GM18498 (cell line): ENCODE measurements around the gene IQGAP1.

Experiments used
- ATAC-seq: cut with Tn5 transposase; IDR thresholded peaks from one replicate; pipeline ENCODE4 v1.9.1; 2021; ENCODE audit warnings: mild to moderate bottlenecking, moderate library complexity; ENCODE audit not compliant: unreplicated experiment

The IQGAP1 gene

DNA sequence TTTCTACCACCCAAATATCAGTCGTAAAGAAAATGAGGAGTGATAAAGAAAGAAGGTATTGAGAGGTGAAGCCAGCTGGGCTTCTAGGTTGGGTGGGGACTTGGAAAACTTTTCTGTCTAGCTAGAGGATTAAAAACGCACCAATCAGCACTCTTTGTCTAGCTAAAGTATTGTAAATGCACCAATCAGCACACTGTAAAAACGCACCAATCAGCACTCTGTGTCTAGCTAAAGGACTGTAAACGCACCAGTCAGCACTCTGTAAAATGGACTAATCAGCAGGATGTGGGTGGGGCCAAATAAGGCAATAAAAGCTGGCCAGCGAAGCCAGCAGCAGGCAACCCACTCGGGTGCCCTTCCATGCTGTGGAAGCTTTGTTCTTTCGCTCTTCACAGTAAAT, 13.0 kb upstream of the IQGAP1 start:
- no peak for ATAC-seq

DNA sequence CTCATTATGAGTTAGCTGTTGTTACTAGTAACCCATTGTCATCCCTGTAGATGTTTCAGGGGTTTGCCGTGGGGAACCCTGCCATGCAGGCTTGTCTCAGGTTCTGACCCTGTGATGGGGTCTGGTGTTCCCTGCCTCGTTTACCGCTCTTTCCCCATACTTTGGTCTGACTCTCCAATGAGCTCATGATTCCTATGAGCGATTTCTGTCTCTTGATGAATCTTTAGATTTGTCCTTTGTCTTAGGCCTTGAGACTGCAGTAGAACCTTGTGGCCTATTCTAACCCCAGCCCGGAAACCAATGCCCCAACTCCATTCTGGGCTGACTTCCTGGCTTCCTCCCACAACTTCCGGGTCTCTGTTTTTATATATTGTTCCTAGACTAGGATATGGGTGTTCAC, 11.3 kb upstream of the IQGAP1 start:
- no peak for ATAC-seq

DNA sequence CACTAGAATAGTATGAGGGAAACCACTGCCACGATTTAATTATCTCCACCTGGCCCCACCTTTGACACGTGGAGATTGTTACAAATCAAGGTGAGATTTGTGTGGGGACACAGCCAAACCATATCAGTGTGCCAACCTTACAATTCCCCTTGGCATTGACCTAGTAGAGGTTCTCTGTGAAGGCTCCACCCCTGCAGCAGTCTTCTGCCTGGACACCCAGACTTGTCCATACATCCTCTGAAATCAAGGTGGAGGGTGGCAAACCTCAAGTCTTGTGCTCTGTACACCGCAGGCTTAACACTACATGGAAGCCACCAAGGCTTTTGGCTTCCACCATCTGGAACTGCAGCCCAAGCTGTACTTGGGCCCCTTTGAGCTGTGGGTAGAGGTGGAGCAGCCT, 8.8 kb upstream of the IQGAP1 start:
- ATAC-seq: no peak

DNA sequence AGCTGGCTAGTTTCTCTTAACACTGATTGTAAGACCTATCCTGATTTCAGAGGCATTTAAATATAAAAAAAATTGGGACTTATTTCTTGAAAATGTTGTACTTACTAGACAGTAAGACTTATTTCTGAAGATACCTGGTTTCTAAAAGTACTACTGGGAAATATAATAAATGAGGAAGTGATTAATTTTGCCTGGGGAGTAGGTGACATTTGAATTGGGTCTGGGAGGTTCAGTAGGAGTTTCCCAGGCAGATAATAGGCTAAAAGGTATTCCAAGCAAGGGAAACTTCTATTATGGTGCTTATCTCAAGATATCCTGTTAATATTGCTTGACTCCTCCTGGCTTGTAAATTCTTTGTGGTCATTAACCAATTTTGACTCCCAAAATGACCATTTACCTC, 6.5 kb upstream of the IQGAP1 start:
- ATAC-seq: no peak

DNA sequence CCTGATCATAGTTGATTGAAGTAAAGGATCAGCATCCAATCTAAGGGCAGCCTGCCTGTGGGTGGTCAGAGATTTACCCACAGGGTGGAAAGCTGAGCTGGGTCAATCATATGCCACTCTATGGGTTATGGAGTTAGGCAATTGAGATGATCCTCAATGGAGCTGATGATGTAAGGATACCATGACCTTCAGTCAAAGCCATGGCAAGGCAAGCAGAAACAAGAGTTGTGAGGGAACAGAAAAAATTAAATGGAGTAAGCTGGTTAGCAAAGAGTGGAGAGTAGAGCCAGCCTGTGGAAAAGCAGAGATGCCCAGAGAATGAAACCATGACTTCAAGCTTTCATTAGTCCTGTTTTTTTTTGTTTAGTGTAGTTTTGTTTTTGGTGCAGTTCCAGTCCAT, 5.7 kb upstream of the IQGAP1 start:
- ATAC-seq: no peak

DNA sequence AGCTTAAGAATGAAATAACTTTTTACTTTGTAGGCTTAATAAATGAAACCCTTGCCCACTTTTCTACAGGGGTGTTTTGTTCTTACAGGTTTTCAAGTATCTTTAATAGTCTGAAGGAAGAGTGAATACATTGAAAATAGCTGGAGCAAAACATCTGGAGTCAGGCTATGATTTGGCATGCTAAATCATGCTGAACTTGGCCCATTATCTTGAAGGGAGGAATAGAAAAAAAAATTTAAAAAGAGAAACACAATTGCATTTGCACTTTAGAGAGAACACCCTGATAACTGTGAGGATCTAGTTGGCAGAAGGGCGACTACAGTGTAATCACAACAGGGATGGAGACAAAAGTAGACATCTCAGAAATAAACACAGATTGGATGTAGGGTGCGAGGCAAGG, 1.8 kb upstream of the IQGAP1 start:
- no peak for ATAC-seq

DNA sequence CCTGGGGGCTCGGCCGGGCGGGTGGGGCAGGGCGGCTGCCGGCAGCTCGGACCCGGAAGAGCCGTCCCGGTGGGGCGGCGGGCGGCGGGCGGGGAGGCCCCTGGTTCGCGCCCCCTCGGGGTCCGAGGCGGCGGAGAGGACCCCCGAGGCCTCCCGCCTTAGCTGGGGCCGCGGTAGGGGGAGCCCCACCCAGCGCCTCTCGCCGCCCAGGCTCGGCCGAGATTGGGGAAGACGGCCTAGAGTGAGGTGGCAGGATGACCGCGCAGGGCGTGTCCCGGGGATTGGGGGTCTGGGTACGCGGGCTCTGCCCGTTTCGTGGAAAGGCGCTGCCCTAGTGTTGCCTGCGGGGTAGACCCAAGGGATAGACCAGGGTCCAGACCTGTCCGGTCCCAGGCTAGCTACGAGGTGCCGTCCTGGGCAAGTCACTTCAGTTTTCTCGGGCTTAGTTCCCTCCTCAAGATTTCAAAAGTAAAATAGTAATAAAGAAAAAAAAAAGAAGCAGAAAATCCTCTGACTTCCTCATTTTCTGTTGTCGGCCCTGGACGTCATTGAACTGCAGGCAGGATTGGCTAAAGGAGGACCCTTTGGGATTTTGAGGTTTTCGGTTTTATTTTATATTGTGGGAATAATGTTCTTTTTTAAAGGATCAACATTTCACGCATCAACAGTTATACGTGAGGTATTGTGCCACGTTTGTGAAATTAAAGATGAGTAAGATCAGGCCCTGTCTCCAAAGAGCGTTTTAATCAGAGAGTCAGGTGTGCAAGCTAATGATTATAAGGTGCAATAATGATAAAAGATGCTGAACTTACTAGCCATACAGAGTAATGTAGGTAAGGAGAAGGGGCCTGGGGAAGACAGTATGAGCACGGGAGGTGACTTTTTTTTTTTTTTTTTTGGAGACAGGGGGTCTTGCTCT, 679 bp downstream of the IQGAP1 start:
- peak; percentile 50 for ATAC-seq

DNA sequence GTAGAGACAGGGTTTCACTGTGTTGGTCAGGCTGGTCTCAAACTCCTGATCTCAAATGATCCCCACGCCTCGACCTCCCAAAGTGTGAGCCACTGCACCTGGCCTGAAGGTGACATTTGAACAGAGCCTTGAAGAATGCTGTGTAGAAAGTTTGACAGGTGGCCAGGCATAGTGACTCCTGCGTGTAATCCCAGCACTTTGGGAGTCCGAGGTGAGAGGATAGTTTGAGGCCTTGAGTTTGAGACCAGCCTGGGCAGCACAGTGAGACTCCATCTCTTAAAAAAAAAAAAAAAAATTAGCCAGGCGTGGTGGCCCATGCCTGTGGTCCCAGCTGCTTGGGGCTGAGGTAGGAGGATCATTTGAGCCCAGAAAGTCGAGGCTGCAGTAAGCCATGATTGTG, 1.5 kb downstream of the IQGAP1 start:
- no peak for ATAC-seq

DNA sequence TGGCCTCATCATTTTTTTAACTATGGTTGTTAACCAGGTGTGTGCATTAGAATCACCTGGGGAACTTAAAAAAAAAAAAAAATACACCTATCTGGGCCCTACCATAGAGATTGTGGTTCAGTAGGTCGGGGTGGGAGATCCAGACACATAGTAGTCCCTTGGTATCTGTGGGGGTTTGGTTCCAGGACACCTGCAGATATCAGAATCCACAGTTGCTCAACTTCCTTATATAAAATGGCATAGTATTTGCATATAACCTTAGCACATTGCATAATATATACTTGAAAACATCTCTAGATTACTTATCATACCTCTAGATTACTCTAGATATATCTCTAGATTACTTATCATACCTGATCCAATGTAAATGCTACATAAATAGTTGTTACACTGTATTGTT, 5.0 kb downstream of the IQGAP1 start:
- no peak for ATAC-seq

DNA sequence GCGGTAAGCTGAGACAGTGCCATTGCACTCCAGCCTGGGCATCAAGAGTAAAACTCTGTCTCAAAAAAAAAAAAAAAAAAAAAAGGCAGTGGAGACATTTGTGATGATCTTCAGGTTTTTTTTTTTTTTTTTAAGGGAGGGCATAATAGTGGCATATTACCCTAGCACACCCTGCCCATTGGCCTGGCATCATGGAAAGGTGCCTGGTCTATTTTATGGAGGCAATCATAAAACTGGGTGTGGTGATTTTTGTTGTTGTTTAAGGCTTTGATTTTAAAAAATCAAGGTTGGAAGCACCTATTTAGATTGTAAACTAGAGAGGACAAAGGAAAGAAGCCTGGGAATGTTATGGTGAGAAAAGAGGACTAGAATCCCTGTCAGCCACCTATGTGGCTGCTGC, 6.0 kb downstream of the IQGAP1 start:
- no peak for ATAC-seq

DNA sequence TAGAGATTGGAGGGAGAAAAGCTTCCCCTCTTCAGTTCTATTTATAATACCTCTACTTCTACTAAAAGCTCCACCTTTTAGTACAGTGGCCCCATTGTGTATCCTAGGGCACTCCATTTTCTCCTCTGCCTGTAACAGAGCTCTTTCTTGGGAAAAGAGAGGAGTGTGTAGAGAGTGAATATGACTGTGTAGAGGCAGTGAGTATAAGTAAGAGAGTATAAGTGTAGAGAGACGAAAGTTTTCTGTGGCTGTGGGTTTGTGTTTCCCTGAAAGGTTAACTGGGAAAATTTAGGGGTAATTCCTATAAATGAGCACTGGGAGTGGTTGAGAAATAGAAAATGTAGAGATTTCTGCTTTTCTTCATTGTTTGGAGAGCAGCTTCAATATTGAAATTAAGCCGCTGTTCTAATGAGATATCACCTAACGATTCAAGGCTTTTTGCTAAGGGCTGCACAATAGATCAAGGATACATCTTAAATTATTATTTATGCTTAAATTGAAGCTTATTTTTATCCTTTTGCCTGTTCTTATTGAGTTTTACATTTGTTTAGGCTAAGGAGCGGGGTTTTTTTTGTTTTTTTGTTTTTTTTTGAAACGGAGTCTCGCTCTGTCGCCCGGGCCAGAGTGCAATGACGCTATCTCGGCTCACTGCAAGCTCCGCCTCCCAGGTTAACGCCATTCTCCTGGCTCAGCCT, 6.9 kb downstream of the IQGAP1 start:
- no peak for ATAC-seq

DNA sequence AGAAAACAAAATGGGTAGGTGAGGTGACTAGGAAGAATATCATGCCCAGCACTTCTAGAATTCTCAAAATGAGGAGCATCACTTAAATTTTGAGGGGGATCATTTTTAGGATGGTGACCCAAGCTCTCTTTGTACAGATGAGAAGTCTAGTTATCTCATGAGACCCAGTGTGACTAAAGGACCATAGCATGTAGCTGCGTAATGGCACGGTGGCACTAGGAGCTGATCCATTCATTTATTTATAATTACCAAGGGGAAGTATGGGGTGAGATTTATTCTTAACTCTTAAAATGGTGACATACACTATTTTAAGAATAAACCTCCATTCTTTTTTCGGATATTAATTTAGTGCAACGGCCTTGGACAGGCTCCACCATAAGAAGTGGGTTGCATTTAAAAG, 8.3 kb downstream of the IQGAP1 start:
- no peak for ATAC-seq

DNA sequence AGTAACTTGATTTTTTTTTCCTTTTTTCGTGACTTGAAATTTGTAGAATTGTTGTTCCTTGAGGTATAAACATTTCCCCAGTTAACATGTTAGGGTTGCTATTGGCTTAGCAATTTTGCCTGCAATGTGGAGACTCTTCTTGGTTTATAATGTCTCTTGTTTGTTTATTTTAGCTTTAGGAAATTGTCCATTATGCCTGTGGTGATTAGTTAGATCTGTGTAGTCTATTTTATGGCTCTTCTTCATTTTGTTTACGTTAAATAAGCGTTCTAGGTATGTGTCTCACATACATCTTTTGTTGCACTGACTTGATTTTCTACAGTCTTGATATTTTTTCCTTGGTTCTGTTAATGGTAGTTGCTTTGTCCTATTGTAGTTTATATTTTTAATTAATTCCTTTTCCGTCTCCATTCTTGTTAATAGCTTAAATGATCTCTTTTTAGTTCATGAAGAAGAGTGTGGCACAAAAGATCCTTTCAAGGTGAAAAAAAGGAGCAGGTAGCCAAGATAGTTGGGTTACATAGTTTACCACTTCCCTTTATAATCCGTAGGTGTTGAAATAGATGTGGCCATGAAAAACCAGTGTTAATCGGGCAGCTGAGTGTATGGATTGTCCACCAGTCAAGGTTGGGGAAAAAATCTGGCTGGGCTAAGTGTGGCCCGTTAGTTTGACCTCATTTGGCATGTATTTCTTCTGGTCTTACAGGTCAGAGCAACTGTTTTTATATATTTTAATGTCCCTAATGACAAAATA, 12.1 kb downstream of the IQGAP1 start:
- peak; percentile 16 for ATAC-seq

DNA sequence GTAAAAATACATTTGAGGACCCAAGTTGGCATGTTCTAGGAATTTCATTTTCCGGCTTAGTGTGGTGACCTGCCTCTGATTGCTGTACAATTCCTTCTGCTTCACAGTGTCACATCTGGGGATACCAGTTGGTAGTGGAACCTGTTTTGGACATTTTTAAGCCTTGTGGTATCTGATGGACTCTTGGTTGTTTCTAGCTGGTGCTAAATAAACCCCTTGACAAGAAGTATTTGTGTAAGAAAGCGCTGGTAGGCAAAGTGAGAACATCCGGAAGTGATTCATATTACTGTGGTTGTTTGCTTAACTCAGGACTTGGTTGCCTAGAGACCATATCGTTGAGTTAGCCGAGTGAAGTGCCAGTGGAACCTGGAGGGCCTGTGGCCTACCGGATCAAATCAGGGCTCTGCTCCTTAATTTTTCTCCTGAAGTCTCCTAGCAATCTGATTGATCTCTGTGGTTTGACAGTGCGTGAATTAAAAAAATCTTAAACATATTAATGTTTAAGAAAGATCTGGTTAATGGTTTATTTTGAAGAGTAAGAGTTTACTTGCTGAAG, 12.8 kb downstream of the IQGAP1 start:
- ATAC-seq: peak; percentile 99

DNA sequence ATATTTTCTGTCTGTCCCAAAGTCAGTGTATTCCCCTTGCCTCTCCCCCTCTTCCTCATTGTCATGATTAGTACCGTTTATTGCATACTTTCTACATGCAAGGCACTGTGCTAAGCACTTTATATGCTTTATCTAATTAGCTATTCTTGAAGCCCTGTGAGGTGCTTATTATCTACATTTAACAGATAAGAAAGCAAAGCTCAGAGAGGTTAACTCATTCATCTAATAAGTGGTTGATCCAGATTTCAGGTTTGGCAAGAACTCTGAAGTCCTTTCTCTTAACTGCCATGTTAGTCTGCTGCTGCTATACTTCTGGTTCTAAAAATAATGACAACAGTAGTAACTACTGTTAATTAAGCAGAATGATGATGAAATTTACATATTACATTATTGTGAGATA, 13.5 kb downstream of the IQGAP1 start:
- no peak for ATAC-seq

DNA sequence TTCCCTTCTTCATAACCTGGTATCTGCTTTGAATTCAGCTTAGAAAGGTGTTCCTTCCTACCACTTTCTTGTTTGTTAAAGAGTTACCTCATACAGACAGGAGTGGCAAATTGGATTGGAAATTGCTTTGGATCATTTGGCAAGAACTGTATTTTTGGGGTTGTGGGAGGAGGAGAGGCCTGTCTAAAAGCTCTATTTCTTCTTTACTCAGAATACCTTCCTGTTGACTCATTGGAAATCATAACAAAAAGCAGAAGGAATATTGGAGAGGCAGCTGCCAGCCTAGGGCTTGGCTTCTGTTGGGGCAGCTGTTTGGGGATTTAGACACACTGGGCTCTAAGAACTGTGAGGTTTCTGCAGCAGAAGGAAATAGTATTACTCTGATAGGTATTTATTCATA, 14.2 kb downstream of the IQGAP1 start:
- no peak for ATAC-seq

DNA sequence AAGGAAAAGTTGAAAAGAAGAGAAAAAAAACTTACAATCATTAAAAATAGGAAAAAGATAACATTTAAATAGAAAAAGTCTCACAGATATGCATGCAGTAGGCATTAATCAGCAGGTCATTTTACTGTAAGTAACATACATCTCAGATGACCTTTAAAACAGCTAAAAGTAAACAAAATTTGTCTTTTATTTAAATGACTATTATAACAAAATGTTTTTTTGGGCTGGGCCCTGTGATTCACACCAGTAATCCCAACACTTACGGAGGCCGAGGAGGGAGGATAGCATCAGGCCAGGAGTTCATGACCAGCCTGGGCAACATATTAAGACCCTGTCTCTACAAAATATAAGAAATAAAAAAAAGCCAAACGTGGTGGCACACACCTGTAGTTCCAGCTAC, 14.7 kb downstream of the IQGAP1 start:
- no peak for ATAC-seq

DNA sequence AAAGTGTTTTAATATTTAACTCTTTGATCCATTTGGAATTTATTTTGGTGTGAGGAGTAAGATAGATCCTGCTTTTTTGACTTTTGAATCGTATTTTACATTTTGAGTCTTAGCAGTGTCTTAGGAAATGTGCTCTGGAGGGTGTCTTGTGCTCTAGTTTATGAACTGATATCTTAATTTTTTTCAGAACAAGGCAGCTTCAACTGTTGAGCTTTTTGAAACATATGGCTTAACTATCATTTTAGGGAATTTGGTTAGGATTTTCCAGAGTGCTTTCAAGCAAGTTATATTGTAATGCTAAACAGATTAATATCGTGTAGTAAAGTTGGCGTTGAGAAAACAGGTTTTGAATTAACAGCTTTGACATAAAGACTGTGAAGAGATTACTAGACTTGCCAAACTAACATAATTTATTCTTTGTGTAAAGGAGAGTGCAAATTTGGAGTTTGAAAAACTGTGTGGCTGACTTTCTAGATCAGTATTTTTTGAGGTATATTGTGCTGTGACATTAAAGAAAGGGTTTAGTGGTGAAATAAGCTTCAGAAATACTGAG, 17.1 kb downstream of the IQGAP1 start:
- no peak for ATAC-seq

DNA sequence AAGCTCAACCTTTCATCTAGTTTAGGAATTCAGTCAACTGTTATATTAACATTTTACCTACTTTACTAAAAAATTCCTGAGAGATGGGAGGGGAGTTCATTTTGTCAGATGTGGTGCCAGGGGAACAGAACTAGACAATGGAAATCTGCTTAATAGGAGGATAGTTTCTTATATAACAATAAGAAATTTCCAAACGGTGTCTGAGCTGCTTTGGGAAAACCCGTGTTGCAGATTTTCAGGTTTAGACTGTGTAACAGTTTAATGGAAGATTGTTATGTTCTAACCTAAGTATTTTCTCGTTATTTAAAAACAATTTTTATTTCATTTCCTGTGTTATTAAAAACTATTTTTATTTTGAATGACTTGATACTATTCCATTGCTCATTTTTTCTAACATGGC, 19.3 kb downstream of the IQGAP1 start:
- no peak for ATAC-seq

DNA sequence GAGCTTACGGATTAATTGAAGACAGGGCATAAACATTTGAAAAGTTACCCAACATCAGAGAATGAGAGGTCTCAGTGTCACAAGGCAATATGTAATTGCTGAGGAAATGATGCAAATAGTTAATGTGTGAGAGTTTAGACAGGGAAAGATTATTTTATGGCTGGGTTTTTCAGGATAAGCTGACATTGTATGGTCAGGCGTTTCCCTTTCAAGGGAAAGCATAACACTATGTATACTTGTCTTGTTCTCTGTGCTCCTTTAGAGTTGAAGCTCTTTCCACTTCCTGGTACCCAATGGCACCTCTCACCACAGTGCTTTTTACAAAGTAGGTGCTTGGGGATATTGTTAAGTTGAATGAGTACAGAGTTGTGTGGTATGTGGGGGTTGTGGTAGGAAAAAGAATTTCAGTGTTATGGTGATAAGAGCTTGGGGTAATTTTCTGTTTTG, 19.9 kb downstream of the IQGAP1 start:
- peak; percentile 69 for ATAC-seq

DNA sequence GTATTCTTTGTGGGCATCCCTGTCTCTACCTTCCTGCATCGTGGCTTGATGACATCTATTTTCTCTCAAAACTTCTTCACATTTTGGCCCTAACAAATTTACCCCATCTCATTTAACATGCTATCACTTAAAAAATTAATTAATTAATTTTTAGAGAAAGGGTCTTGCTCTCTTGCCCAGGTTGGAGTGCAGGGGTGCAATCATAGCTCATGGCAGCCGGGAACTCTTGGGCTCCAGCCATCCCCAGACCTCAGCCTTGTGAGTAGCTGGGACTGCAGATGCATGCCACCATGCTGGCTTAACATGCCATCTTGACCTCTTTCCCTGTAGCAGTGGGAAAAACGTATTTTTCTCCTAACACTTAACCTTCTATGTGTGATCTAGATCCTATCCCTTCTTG, 20.6 kb downstream of the IQGAP1 start:
- no peak for ATAC-seq
